Activated CD4-positive, alpha-beta T cell treated with anti-CD3 and anti-CD28 coated beads, Interleukin-2, Interleukin-4, amounts not matched to agents 100 ng/mL and 50 ng/mL, durations not matched to agents 16 hours and 8 hours (primary cell): Measurements from ENCODE around the gene DLX5.
A peak's percentile ranks its signal among the peaks of the same experiment; 100 is the strongest.

ENCODE experiments used
- DNase-seq: peaks from one replicate; pipeline ENCODE4 v3.0.0-alpha.2; 2020; ENCODE audit warnings: low spot score

Gene DLX5

GRCh38 chr7:97018126-97018601, 6.5 kb downstream of the DLX5 start:
- DNase-seq: no peak

DNA sequence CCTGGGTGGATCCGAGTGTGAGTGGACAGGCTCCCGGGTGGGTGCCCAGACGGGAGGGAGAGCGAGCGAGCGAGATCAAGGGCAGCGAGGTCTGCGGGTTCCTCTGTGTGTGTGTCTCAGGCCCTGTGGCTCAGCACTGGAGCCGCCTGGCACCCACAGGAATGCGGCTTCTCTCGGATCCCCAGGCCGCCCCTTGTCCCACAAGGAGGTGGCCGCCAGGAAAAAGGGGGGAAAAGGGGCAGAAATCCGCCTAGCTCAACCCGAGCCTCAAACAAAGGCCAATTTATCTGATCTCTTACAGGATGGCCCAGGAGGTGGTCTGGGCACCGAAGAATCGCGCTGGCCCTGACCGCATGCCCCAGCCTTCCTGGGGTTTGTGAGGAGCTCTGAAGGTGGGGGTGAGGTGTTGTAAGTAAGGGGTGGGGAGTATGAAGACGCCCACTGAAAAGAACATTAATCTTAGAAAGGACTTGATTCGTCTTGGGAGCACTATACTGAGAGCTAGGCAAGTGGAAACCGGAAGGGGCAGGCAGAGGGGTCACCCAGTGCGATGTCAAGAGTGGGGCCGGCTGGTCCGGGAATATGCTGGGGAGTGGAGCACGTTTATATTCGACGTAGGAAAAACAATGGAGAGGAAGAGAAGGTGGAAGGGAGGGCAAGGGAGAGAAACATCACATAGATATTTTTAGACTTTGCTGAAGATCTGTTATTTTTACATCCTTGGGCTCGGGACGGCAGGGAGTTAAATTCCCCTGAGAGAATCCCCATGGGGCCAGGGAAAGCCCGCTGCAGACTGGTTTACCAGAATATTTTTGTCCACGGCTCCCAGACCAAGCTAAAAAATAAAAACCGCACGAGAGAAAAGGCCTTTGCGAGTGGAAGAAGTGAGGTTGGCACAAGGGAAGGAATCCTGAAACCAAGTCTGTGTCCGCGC, 7.2 kb downstream of the DLX5 start:
- no peak for DNase-seq

GRCh38 chr7:97016381-97017191, 8.0 kb downstream of the DLX5 start:
- no peak for DNase-seq

DNA sequence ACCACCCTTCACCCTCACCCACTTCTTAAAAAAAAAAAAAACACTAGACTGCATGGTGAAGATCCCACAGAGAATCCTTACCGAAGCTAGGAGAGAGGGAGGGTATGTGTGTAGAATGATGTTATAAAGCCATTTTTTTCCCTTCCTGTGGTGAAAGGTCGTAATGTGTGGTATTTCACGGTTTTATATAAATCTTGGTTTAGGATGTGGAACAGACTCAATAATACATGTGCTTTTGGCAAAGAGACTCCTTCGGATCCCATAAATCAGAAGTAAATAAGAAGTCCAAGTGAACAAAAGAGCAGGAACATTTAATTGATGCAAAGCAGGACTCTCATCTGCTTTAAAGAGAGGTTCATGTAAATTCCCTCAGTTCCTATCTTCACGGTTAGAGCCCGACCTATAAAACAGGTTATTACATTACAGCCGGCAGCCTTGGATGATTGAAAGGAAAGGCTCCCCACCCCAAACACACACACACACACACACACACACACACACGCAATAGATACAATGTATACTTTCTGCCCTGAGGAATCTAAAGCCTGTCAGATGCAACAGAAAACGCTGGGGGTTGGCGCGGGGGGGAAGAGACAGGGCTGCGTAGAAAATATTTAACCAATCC, 8.8 kb downstream of the DLX5 start:
- no peak for DNase-seq

GRCh38 chr7:97015279-97015678, 9.4 kb downstream of the DLX5 start:
- no peak for DNase-seq

GRCh38 chr7:97014145-97014750, 10.4 kb downstream of the DLX5 start:
- DNase-seq: no peak

GRCh38 chr7:97013845-97014134, 10.8 kb downstream of the DLX5 start:
- DNase-seq: no peak

- DNase-seq: no peak
Observed at GRCh38 chr7:97013134-97013844, 11.3 kb downstream of the DLX5 start.

DNA sequence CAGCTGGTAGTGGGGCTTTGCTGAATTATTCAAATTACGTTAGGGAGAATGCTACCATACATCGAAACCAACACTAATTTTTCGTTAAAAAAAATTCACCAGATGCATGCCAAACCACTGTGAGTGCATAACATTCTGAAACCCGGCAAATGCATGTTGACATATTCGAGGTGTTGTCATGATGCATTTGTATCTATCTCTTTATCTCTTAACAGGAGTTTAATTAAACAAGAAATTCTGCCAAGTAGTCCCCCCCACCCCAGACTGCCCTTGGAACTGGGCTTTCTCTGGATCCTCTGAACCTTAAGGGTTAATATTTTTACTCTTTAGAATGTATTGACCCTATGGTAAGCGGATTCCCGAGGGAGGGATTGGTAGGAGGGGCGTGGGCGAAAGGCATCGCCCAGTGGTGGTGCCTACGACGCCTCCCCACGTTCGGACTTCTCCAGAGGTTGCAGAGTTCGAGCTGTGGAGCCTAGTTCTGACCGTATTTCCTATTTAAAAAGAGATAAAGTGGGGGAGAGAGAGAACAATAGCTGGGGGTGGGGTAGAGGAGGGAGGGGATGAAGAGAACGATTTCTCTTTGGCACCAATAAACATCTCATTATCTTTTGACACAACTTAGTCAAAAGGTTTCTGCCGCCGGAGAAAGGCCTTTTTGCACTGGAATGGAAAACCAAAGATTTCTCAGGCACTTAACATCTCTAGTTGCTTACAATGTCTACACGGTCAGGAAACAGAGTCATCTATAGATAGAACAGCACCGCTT, 12.1 kb downstream of the DLX5 start:
- DNase-seq: no peak

DNA sequence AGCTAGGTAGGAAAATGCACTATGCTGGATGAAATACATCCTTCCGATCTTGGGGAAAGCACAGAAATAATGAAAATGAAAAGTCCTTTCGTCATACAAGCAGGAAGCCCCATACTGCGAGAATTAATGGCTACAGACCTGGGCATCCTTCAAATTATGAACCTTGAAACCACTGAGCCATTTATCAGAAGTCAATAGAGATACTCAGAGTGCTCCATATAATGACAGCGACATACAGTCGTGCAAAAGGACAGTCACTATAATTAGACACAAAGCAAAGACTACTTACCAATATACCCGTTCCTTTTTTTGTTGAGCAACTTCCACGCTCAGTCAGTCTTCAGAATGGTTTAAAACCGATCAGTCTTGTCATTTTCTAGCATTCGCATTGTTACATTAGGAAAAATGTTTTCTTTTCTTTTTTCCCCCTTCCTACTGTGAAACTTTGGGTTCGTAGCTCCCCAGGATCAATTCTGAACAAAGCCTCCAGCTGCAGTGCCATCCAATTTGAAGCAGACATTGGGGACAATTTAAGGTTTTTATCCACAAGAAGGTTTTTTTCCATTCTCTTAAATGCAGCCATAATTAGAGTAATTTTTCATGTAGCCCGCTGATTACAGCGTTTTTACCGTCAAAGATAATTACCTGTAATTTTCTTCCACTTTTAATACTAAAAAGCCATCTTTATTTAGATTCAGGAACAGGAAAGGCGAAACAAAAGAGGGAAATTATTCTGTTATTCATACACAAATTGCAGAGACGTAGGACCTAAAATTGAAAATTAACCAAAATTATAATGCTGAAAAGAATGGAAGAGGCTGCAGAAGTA, 12.9 kb downstream of the DLX5 start:
- no peak for DNase-seq

DNA sequence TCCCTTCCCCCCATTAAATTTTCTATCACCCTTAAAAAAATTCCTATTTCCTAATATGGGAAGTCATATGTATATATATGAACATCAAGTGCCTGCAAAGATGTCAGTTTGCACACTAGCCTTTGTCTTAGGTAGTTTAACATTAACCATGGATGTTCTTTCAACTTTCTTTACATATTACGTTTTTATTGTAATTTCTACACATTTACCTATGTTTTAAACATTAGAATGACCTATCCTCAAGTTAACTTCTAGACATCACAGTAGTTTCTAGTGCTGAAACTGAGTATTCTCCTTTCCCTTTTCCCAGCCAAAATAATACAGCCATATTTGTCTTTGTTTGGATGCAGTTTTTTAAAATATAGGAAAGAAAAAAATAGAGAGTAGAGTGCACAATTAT, 13.5 kb downstream of the DLX5 start:
- DNase-seq: no peak

DNA sequence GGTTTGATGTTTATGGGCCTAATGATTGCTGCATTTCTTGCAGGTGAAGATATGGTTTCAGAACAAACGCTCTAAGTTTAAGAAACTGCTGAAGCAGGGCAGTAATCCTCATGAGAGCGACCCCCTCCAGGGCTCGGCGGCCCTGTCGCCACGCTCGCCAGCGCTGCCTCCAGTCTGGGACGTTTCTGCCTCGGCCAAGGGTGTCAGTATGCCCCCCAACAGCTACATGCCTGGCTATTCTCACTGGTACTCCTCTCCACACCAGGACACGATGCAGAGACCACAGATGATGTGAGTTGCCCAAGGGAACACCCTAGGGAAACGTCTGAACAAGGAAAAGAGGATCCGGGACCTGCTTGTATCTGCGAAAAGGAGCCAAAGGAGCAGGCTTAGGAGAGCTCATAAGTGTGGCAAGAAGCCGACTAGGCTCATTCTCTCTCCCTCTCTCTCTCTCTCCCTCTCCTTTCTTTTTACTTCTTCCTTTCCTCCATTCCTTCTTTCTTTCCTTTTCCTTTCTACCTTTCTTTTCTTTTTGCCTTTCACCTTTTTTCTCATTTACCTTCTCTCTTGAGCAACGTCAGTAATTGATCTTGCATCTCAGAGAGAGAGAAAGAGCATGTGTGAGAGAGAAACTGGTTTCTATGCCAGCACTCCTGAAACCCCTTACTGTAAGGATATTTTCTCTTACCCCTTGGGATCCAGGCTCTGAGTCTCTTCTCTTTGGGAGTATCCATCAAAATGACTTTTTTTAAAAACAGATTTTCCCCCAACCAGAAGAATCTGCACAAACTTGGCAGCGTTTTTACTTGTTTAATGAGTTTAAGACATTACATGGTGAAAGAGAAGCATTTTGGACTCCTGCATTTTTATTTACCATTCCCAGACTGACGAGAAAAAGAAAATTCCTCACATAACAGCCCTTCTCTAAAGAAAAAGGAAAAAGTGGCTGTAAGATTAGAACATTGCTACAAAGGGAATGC, 14.6 kb downstream of the DLX5 start:
- no peak for DNase-seq

DNA sequence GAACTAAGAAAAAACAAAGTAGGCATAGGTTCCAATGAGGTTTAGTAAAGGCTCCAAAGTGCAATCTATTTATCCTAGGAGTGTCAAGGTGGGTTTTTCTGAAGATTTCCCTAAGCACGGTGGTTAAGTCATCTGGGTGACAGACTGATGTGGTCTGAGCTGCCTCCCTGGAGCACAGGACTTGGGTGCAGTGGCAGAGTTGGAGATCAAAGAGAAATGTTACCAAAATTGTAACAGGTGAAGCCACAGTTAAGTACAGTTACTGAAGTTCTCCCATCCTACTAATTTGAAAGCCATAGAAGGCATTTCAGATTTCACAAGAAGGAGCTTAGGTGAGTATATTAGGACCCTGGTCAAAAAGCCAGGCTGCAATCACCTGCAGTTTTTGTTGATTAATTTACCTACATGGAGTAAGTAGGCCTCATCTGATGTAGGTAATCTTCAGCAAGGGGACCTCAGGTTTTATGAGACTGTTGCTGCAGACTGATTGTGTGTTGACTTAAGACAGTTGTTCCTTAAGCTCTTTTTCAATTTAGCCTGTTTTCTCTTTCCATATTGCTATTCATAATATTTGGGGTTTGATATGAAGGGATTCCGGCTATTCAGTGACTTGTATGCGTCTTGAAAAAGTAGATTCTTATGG, 16.2 kb downstream of the DLX5 start:
- DNase-seq: no peak

DNA sequence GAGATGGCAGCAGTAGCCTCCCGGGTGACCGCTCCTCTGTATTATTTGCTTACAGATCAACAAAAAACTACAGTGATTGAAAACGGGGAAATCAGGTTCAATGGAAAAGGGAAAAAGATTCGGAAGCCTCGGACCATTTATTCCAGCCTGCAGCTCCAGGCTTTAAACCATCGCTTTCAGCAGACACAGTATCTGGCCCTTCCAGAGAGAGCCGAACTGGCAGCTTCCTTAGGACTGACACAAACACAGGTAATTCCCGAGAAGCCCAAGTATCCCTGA, 17.1 kb downstream of the DLX5 start:
- no peak for DNase-seq

- no peak for DNase-seq
Observed at GRCh38 chr7:97006816-97007582, 17.6 kb downstream of the DLX5 start.

DNA sequence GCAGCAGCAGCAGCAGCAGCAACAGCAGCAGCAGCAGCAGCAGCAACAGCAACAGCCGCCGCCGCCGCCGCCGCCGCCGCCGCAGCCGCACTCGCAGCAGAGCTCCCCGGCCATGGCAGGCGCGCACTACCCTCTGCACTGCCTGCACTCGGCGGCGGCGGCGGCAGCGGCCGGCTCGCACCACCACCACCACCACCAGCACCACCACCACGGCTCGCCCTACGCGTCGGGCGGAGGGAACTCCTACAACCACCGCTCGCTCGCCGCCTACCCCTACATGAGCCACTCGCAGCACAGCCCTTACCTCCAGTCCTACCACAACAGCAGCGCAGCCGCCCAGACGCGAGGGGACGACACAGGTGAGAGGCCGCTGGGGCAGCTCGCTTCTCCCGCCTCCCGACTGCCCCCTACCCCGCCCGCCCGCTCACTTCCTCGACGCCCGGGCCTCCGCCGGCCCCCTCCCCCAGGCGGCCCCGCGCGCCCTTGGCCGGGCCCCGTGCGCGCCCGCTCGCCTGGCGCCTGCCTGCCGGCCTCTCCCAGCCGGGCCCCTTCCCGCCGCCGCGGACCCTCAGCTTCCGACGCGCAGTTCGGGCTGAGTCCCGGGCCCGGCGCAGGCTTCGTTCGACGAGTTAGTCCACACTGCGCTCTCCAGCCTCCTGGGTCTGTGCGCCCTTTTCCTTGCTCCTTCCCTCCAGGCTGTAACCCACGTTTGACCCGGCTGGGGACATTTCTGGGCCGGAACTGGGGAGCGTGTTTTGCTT, 18.4 kb downstream of the DLX5 start:
- DNase-seq: peak; percentile 17
